Measurements from ENCODE around the gene TANGO2. TPM values are rescaled to one million over a fixed set of nuclear protein-coding genes. Genes with fewer than 3 reads are reported as not detected.

Gene TANGO2
- total RNA-seq, 3 donors from 2014 or later, result 17.5 to 29.7 (median 27.6) TPM

DNA sequence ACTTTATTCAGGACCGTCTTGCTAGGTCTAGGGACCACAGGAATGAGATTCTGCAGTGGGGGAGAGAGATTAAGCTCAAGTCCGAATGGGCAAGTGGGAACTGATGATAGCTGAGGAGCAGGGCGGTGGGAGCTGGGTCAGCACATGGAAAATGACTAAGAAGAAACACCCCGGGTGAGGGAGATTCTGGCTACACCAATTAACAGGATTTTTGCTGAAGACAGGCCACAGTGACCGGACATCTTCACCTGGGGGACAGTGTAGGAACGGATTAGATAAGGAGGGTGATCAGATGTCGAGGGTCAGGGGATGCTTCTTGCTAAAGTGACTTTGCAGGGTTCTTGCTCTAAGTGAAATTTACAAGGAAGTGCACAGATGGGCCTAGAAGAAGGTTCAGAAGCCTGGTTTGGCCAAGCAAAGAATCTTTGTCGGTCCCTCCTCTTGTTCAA, 50.6 kb downstream of the TANGO2 start:
- DNase-seq (no peak), ATAC-seq (no peak)
- H3K9me3 ChIP-seq, result no peaks in the 10 kb centered on the region
- TF ChIP-seq, protein P1, sequence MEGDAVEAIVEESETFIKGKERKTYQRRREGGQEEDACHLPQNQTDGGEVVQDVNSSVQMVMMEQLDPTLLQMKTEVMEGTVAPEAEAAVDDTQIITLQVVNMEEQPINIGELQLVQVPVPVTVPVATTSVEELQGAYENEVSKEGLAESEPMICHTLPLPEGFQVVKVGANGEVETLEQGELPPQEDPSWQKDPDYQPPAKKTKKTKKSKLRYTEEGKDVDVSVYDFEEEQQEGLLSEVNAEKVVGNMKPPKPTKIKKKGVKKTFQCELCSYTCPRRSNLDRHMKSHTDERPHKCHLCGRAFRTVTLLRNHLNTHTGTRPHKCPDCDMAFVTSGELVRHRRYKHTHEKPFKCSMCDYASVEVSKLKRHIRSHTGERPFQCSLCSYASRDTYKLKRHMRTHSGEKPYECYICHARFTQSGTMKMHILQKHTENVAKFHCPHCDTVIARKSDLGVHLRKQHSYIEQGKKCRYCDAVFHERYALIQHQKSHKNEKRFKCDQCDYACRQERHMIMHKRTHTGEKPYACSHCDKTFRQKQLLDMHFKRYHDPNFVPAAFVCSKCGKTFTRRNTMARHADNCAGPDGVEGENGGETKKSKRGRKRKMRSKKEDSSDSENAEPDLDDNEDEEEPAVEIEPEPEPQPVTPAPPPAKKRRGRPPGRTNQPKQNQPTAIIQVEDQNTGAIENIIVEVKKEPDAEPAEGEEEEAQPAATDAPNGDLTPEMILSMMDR (IDR thresholded peaks at IDR 0.05), result no peak
- intact Hi-C loops (cut with DNase I, micrococcal nuclease), result no loop called here
- H3K4me3 ChIP-seq, result no peak overlapping the region
- H3K36me3 ChIP-seq (ENCODE audit: low read depth), result no peaks in the 10 kb centered on the region
- no peaks in the 10 kb centered on the region for H3K4me1 ChIP-seq (ENCODE audit: low read depth)

DNA sequence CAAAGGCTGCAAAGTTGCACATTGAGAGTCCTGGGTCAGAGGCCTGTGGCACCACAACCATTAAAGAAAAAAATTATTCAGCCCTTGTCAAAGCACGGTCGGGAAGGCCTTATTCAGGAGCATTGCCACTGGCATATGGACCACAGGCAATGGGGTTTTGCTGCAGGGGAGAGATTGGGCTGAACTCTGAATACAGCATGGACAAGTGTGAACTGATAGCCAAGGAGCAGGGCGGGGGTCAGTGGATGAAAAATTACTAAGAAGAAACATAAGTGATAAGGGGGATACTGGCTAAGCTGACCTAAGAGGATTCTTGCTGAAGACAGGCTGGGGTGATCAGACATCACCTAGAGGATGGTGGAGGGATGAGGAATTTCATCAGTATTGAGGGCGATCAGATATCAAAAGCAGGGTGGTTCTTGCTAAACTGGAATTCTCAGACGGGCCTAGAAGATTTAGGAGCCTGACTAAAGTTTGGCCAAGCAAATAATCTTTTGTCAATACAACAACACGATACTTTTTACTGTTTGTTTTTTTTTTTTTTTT, 55.8 kb downstream of the TANGO2 start:
- intact Hi-C loops (cut with DNase I, micrococcal nuclease), result no loop called here
- Histone ChIP-seq H3K4me1 (ENCODE audit: low read depth) (peaks cover 11% of the 10 kb centered on the region), H3K4me3 (no peak overlapping the region), H3K9me3 (no peaks in the 10 kb centered on the region), H3K36me3 (ENCODE audit: low read depth) (no peaks in the 10 kb centered on the region)
- peak in 1 of 3 donors; percentile 8 for DNase-seq
- TF ChIP-seq, protein P1 (IDR thresholded peaks at IDR 0.05), result no peak
- ATAC-seq, result no peak

DNA sequence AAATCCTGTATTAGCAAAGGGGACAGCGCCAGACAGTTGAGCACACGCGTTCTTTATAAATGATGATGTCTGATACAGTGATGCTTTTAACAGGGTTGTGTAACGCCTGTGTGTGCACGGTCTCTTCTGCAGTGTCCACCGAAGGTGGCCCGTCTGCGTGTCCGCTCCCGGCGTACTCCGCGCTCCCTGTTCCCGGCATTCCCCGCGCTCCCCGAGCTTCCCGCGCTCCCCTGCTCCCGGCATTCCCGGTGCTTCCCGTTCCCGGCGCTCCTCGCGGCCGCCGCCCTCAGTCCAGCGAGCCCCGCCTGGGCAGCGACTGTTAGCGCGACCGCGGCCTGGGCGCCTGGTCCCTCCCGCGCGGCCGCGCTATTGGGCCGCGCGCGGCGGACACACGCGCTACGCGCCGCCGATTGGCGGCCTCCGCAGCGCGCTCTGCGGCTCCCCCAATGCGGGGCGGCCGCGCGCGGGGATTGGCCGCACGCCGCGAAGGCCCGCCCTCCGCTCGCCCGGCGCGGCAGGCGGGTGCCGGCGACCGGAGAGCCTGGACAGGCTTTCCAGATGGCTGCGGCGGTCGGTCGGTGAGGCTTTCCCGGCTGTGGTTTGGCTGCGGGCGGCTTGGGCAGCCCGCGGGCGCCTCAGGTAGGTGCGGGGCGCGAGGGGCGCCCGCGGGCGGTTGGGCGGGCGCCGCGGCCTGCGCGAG, 59.0 kb downstream of the TANGO2 start, which contains the start of gene DGCR8:
DGCR8 (plus strand) TSS at position 497 of the 700 bp plus-strand sequence. CDS start 5,723 bp downstream, outside the sequence.
- Histone ChIP-seq H3K4me1 (ENCODE audit: low read depth) (peaks cover 24% of the 10 kb centered on the region), H3K9me3 (no peaks in the 10 kb centered on the region), H3K4me3 (peak within 1 kb of the TSS; percentile 70), H3K36me3 (ENCODE audit: low read depth) (no peaks in the 10 kb centered on the region)
- DNase-seq (peak; percentile 93 to 96 (median 95)), ATAC-seq (peak; percentile 94)
- TF ChIP-seq, protein P1 (IDR thresholded peaks at IDR 0.05), result no peak
- intact Hi-C loops (cut with DNase I, micrococcal nuclease), result no loop called here

DNA sequence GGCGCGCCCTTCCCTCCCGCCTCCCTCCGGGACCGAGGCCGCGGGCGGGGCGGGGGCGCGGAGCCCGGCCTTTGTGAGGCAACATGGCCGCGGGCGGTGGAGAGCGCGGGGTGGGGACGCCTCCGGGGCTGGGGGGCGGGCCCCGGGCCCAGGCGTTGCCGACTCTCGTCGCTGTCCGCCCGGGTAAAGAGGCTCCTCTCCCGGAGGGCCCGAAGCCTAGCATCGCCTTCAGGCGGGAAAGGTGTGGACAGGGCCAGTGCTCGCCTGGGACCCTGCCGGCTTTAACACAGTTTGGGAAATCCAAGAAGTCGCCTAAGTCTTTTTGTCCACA, 59.5 kb downstream of the TANGO2 start:
- no peaks in the 10 kb centered on the region for H3K9me3 ChIP-seq
- TF ChIP-seq, protein P1 (IDR thresholded peaks at IDR 0.05), result no peak
- peak overlapping the region; percentile 70 for H3K4me3 ChIP-seq
- intact Hi-C loops (cut with DNase I, micrococcal nuclease), result no loop called here
- ATAC-seq, result peak; percentile 73
- H3K36me3 ChIP-seq (ENCODE audit: low read depth), result no peaks in the 10 kb centered on the region
- H3K4me1 ChIP-seq (ENCODE audit: low read depth), result peaks cover 25% of the 10 kb centered on the region
- DNase-seq, result peak; percentile 68 to 85 (median 81)

DNA sequence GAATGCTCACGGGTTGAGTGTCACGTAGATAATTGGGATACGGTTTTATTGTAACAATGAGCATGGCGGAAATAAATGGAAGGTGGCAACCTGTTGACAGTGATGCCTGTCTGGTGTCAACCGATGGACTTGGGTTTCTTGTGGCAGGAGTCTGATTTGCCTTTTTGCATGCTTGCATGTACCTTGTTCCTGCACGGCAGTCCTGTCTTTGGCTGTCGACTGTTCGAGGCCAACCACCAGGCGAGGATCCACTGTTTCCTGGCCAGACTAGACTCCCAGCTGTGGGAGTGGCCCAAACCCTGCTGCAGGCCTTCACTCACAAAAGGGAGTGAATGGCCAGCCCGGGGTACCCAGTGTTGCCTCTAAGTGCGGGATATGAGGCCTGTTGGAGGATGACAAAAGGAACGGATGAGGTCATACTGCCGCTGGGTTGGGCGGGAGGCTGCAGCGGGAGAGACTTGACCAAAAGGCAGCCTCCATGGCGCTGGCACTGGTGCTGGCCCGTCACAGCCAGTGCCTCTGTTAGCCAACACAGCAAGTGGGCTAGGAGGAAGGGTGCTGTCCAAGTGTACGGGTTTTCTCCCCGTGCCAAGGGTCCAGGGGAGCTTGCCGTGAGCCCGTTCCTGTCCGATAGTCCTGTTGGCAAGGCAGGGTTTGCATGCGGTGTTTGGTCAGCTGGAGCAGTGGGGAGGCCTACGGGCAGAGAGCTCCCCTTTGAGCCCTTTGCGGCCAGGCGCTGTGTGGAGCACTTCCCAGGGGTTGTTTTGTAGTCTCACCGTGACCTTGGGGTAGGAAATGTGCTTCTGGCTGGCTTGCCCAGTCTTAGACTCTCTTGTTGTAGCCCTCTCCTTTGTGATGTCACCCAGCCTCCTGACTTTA, 60.1 kb downstream of the TANGO2 start:
- intact Hi-C loops (cut with DNase I, micrococcal nuclease), result no loop called here
- DNase-seq, result peak; percentile 44 to 66 (median 55)

More for the DNA sequence above, 60.1 kb downstream of the TANGO2 start:
- no peaks in the 10 kb centered on the region for H3K36me3 ChIP-seq (ENCODE audit: low read depth)
- ATAC-seq, result peak; percentile 18
- H3K4me1 ChIP-seq (ENCODE audit: low read depth), result peaks cover 25% of the 10 kb centered on the region
- peak overlapping the region; percentile 70 for H3K4me3 ChIP-seq
- TF ChIP-seq, protein P1 (IDR thresholded peaks at IDR 0.05), result no peak
- no peaks in the 10 kb centered on the region for H3K9me3 ChIP-seq

Measured in mucosa of descending colon (tissue), 3 donors.